Measurements from ENCODE around the gene MLF2.

The MLF2 gene

DNA sequence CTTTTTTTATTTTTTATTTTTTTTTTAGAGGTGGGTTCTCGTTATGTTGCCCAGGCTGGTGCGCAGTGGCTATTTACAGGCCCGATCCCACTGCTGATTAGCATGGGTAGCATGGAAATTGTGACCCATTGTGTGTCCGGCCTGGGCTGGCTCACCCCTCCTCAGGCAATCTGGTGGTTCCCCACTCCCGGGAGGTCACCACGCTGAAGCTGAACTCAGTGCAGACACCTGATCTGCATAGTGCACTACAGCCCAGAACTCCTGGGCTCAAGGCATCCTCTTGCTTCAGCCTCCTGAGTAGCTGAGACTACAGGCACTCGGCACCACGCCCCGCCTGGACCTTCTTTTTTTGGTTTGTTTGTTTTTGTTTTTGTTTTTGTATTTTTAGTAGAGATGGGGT is 30.9 kb upstream of the MLF2 start:
- DNase-seq = no peak
- TF ChIP-seq GATA1 (IDR thresholded peaks at IDR 0.05; ENCODE audit: low read depth, low read length) (no peak), POLR2A (IDR thresholded peaks at IDR 0.05; ENCODE audit: low read length) (no peak)

DNA sequence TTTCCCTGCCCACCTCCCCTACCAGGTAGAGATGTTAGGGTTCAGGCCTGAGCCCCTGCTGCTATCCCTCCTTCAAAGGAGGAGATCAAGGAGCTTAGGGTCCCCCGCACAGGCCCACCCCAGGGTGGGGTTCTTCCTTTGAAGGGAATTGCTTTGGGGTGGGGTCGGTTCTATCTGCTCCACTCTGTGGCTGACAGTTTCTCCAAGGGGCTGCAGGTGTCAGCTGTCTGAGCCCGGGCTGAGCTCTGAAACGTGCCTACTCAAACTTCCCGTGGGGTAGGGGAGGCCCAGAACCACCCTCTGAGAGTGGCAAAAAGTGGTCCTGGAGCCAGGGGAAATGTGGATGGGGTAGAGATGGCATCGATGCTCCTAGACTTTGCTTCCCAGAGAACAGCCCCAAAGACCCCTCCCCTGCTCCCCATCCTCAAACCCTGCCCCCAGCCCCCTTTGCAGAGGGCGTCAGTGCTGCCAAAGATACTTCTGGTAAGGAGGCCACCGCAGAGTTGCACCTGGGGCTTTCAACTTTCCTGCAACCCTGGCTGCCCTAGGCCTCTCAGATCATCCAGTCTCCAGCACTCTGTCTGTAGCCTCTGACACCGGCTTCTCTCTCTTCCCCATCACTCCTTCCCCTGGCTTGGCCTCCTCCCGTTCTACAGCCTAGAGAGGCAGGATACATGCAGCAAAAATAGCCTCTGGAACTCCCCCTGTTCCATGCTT is 30.1 kb upstream of the MLF2 start:
- DNase-seq = no peak
- TF ChIP-seq POLR2A (IDR thresholded peaks at IDR 0.05; ENCODE audit: low read length) (no peak), GATA1 (IDR thresholded peaks at IDR 0.05; ENCODE audit: low read depth, low read length) (no peak)

DNA sequence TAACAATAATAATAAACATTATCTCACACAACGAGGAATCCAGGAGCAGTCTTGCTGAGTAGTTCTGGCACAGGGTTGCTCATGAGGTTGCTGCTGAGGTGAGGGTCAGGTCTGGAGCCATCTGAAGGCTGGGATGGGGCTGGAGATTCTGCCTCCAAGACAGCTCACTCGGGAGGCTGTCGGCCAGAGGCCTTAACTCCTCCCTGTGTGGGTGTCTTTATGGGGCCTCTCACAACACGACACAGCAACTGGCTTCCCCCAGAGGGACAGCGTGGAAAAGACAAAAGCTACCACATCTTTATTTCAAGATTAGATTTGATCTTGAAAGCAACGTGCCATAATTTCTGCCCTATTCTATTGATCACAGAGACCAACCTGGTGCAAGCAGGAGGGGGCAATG is 29.2 kb upstream of the MLF2 start:
- no peak for DNase-seq
- TF ChIP-seq POLR2A (IDR thresholded peaks at IDR 0.05; ENCODE audit: low read length) (no peak), GATA1 (IDR thresholded peaks at IDR 0.05; ENCODE audit: low read depth, low read length) (no peak)

DNA sequence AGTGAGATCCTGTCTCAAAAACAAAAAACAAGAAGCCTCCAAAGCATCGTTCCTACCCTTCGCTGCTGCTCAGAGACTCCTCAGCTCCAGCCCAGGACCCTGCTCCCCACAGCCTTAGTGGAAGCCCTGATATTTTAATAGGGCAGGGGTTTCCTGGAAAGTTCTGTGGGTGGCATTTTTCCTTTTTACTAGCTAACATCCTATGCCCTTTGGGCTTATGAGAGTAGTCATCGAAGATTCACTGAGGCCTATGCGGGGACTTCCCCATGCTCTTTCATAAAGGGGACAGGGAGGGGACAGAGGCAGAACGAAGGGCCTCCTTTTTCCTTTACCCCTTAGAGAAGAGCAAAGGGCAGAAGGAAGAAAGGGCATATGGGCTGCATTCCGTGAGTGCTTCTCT is 27.6 kb upstream of the MLF2 start:
- no peak for DNase-seq

DNA sequence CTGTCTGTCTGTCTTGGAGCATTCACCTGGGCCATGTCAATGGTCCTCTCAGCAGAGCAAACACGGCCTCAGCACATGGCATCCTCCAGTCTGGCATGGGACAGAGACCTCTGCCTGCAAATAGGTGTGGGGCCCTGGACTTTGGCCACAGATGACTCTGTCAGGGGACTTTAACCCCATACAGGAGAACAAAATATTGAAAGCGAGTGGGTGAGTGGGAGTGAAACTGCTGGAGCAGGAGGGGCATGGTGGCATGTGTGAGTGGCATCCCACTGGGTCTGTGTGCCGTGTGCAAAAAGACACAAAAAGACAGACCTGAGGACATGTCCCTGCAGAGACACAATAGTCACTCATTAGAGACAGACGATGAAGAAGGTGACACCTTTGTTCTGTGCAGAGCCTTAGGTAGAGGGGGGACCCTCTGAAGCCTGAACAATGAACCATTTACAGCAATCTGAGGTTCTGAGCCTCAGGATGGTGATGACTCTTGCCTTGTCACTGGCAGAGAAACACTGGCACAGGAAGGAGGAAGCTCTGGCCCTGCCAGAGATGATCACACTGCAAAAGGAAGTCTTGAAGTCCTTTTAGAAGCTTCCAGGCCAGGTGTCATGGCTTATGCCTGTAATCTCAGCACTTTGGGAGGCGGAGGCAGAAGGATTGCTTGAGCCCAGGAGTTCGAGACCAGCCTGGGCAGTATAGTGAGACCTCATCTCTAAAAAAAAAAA is 26.9 kb upstream of the MLF2 start:
- no peak for TF ChIP-seq POLR2A (IDR thresholded peaks at IDR 0.05; ENCODE audit: low read length)
- no peak for DNase-seq

More for the DNA sequence above, 27.6 kb upstream of the MLF2 start:
- TF ChIP-seq POLR2A (IDR thresholded peaks at IDR 0.05; ENCODE audit: low read length) = no peak
- TF ChIP-seq GATA1 (IDR thresholded peaks at IDR 0.05; ENCODE audit: low read depth, low read length) = no peak

DNA sequence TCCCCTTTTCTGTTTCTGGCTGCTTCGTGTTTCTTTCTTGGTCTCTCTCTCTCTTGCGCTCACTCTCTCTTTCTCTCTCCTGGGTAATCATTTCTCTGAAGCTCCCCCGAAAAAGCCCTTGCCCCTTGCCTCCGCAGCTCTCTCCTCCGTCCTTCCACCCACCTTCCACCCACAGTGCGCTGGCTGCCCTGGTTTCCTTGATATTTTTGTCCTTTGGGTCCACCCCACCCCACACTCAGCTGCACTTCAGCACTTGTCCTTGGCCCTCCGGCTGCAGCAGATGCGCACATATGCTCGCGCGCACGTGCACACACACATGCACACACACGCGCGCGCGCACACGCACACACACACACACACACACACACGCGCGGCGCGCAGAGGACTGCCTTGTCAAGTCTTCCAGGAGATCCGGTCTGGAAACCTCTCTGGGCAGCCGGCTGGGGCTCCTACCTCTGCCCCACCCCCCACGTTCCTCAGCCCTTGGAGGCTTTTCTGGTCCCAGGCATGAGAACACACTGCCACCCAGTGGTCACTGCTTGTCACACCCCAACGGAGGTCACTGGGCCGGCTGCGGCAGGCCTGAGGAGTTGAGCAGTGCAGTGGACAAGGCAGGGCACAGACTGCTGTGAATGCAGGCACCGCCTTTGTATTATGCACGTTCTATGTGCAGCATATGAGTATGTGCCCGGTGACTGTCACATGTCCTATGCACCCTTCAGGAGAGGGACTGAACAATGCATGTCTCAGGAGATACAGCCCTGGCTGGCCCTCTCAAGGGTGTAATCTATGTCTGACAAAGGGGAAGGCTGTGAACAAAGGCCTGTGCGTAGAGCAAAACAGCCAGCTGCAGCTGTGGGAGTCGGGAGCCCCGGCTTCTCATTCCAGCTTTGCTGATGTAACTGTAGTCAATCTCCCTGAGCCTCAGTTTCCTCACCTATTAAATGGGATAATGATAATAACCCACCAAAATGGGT is 25.9 kb upstream of the MLF2 start:
- TF ChIP-seq POLR2A (IDR thresholded peaks at IDR 0.05; ENCODE audit: low read length) (no peak), GATA1 (IDR thresholded peaks at IDR 0.05; ENCODE audit: low read depth, low read length) (no peak)
- peak; percentile 88 to 93 for DNase-seq

DNA sequence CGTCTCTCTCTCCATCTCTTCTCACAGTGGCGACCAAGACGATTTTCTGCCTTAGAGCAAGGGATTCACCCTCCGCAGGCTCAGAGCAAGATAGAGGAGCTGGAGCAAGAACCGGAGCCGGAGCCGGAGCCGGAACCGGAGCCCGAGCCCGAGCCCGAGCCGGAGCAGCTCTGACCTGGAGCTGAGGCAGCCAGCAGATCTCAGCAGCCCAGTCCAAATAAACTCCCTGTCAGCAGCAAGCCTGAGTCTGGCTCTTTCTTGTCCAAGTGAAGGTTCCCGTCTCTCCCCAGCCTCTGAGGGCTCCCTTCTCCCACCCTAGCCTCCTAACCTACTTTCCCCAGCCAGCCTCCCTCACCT is 25.3 kb upstream of the MLF2 start:
- peak in 1 of 2 experiments; percentile 43 for DNase-seq
- TF ChIP-seq GATA1 (IDR thresholded peaks at IDR 0.05; ENCODE audit: low read depth, low read length) (no peak), POLR2A (IDR thresholded peaks at IDR 0.05; ENCODE audit: low read length) (no peak)

DNA sequence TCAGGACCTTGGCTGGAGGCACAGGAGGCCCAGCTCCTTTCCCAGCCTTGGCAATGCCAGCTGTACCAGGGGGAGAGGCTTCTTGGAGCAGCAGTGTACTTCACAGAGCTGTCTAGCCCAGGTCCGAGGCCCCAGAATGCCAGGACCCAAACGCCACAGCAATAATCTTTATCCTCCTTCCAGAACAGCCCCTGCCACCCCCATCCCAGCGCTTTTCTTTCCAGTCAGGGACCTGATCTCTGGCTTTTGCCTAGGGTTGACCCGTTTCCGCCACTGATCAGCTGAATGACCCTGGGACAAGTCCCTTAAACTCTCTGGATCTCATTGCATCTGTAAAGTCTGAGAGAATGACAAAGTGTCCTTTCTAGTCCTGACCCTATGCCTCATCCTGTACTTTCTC is 24.4 kb upstream of the MLF2 start:
- no peak for TF ChIP-seq POLR2A (IDR thresholded peaks at IDR 0.05; ENCODE audit: low read length)
- DNase-seq = no peak

DNA sequence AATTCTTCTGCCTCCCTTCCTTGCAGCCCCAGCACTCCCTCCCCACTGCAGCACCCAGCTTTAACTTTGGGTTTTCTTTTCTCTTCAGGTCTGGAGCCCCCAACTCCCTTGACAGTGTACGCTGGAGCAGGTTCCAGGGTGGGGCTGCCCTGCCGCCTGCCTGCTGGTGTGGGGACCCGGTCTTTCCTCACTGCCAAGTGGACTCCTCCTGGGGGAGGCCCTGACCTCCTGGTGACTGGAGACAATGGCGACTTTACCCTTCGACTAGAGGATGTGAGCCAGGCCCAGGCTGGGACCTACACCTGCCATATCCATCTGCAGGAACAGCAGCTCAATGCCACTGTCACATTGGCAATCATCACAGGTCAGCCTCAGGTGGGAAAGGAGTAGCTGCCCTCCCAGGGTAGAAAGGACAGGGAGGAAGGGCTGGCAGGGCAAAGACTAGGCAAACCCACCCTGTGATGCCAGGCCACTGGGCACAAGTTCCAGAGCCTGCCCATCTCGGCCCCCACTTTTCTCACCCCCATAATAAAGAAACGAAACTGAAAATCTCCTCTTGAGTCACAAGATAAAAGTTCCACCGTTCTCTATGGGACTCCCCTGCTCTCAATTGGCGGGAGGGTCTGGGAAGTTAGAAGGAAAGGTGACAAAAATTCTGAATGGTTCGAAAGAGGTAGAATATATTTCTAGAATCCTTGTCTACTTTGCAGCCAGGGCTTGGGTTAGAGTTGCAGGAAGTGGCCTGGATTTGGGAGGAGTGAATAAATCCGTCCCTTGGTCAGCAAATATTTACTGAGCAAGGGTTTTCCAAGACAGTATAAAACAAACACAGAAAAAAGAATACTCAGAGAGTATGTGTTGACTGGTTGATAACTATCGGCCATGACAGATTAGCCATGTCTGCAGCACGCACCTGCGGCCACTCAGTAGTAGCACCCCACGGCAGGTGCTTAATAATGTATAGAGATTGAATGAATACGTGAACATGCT is 22.5 kb upstream of the MLF2 start:
- no peak for TF ChIP-seq GATA1 (IDR thresholded peaks at IDR 0.05; ENCODE audit: low read depth, low read length)
- no peak for TF ChIP-seq POLR2A (IDR thresholded peaks at IDR 0.05; ENCODE audit: low read length)
- no peak for DNase-seq

DNA sequence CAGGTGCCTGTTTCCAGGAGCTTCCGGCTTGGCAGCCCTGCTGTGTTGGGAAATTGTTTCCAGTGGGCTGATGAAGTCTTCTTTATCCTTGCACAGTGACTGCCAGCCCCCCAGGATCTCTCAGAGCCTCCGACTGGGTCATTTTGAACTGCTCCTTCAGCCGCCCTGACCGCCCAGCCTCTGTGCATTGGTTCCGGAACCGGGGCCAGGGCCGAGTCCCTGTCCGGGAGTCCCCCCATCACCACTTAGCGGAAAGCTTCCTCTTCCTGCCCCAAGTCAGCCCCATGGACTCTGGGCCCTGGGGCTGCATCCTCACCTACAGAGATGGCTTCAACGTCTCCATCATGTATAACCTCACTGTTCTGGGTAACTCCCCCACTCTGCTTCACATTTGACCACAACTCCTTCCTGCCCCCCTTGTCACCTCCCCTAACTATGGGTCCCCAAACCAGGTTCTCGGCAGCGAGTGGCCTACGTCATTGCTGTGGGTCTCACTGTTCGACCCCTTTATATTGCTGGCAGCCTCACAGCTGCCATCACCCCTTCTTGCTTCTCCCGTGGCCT is 21.6 kb upstream of the MLF2 start:
- TF ChIP-seq POLR2A (IDR thresholded peaks at IDR 0.05; ENCODE audit: low read length) (no peak), GATA1 (IDR thresholded peaks at IDR 0.05; ENCODE audit: low read depth, low read length) (no peak)
- DNase-seq = no peak

DNA sequence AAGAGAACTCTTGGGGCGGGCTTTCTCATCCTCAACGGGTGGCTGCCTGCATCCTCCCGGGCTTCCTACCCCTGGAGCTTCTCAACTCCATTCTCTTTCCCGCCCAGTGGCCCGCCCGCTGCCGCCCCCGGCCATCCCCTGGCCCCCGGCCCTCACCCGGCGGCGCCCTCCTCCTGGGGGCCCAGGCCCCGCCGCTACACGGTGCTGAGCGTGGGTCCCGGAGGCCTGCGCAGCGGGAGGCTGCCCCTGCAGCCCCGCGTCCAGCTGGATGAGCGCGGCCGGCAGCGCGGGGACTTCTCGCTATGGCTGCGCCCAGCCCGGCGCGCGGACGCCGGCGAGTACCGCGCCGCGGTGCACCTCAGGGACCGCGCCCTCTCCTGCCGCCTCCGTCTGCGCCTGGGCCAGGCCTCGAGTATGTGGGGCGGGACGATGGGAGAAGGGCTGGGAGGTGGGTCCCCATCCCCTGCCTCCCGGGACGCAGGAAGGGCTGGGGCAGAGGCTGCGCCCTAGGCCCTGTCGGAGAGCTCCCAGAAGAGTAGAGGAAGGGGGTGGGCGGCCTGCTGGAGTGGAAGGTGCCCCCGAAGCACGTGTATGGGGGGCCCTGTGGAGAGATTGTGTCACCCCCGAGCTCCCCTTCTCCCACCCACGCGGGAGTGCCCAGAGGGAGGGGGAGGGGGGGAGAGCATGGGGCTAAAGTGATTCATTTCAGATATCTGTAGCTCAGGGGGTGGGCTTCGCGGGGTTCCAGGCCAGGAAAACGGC is 20.8 kb upstream of the MLF2 start:
- TF ChIP-seq POLR2A (IDR thresholded peaks at IDR 0.05; ENCODE audit: low read length) (no peak), GATA1 (IDR thresholded peaks at IDR 0.05; ENCODE audit: low read depth, low read length) (no peak)

More for the DNA sequence above, 20.8 kb upstream of the MLF2 start:
- DNase-seq = no peak

Measured in erythroblast (primary cell).